HT1080 (cell line): ENCODE data around the gene CDHR5. TPM values are rescaled to one million over a fixed set of nuclear protein-coding genes. Genes with fewer than 3 reads are reported as not detected.

Experiments
- DNase-seq: peaks from one replicate; pipeline ENCODE4 v3.0.0-alpha.2; 2015; ENCODE audit warnings: low read depth
- small RNA-seq: library from RNA; depleted of rRNA; stranded (forward); fragments of <200 nt; gene quantifications from one replicate; pipeline ENCODE3, GENCODE V24; 2014
- total RNA-seq: library from RNA; depleted of rRNA; stranded (reverse); fragments of >200 nt; shearing (Covaris generic); gene quantifications from 2 replicates; pipeline ENCODE4 v1.2.3, GENCODE V29; 2014; rRNA removed

The CDHR5 gene
- total RNA-seq, 1 experiment from 2014 or later = not detected

DNA sequence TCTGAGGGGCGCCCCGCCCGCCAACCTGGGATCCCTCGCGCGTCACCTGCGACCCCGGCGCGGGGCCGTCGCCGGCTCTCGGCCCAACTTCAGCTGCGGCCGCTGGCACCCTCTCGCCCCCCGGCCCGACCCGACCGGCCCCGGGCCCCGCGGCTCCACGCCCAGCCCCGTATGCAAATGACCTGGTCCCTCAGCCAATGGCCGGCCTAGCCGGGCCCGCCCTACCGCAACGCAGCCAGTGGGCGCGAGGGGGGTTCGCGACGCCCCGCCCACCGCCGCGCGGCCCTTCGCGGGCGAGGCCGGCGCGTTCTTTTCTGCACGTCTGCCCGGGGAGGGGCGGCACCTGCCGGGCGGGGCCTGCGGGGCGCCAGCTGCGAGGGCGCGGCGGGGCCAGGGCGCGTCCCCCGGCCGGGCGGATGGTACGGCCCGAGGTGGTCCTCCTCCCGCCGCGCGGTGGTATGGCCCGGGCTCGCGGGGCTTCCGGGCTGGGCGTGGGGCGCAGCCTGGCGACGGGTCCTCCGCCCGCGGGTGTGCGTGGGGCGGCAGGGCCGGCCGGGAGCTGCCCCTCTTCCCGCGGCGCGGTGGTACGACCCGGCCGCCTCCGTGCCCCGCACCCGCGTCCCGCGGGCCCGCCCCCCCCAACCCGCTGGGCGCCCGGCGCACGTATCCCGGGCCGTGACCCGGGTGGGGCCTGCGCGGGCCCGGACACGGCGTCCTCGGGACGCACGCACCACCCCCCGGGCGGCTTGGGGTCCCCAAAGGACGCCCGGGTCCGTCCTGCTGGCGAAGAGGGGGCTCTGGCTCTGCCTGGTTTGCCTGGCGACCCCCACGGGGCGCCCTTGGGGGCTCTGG, 56.2 kb downstream of the CDHR5 start:
- peak; percentile 91 for DNase-seq

DNA sequence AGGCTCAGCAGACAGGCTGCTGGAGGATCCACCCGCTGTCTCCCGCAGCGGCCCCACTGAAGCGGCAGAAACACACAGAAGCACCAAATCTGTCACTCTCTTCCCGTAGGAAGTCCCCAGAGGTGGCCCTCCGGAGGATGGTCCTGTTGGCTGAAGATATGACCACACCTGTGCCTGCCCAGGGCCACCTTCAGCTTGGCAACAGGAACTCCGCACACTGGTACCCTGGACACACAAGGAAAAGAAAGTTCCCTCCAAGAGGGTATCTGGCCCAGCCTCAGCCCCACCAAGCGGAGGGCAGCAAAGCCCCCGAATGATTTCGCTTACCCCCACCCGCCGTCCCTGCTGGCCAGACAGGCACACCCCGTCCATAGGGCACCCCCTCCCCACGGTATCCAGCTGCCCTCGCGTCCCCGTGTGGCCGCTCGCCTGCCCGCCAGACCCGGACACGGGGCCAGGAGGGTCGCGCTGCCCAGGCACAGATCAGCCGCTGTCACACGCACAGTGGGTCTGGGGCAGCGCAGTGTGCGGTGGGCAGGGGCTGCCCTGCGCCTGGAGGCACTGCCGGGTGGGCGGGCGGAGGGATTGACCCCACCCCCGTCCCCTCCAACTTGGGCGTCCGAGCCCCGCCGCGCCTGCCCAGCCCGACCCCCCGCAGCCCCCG, 57.0 kb downstream of the CDHR5 start:
- DNase-seq = no peak

DNA sequence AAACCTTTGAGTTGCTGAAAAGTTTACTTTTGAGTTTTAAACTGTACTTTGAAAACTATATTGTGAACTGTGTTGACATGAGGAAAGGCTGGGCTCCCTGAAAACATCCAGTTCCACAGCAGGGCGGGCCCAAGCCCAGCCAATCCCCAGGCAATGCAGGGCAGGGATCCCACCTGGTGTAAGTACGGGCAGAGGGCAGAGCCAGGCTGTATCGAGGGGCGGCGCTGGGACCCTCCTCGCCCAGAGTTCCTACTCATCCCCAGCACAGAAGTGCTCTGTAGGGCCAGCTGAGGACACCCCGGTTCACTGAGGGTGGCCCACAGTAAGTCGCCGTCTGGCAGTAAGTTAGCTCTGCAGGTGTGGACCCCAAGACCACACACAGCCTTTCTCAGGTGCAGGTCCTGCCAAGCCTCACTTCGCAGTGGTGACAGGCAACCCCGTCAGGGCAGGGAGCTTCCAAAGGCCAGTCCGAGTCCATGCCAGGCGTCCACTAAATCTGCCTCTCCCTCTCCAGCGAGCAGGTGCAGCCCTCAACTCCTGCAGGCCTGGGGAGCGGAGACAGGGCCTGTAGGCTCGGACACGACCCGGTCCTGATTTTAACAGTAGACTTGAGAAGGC, 57.6 kb downstream of the CDHR5 start:
- no peak for DNase-seq

Small RNA genes lying within 50 kb of the gene (small RNA-seq; reads per million reads assigned to genes)
- gene MIR210 = 15.8 reads per million, percentile 92 among the genes with 10 or more reads in this experiment

Other genes with a start within 250 kb of the CDHR5 start
- gene PKP3, start 230.7 kb downstream of the CDHR5 start, total RNA-seq = 12.0 and 13.1 TPM in 2 replicates
- 17.1 and 20.9 TPM in 2 replicates for gene SIGIRR, start 210.0 kb downstream of the CDHR5 start, total RNA-seq
- gene ANO9, start 182.9 kb downstream of the CDHR5 start, total RNA-seq = not detected in 2 replicates
- 24.7 and 29.7 TPM in 2 replicates for gene PTDSS2, start 174.7 kb downstream of the CDHR5 start, total RNA-seq
- 218 and 240 TPM in 2 replicates for gene RNH1, start 117.7 kb downstream of the CDHR5 start, total RNA-seq
- gene HRAS, start 89.4 kb downstream of the CDHR5 start, total RNA-seq = 89.6 and 93.9 TPM in 2 replicates
- not detected in 2 replicates for gene LRRC56, start 87.4 kb downstream of the CDHR5 start, total RNA-seq
- 0.08 TPM in 1 of 2 replicates, not detected in the other for gene LMNTD2, start 64.2 kb downstream of the CDHR5 start, total RNA-seq
- gene RASSF7, start 64.0 kb downstream of the CDHR5 start, total RNA-seq = 17.5 and 18.8 TPM in 2 replicates
- gene PHRF1, start 48.5 kb downstream of the CDHR5 start, total RNA-seq = 37.0 and 40.5 TPM in 2 replicates
- not detected in 2 replicates for gene IRF7, start 9.0 kb downstream of the CDHR5 start, total RNA-seq
- not detected in 2 replicates for gene SCT, start 2.2 kb upstream of the CDHR5 start, total RNA-seq
- 0.31 and 0.50 TPM in 2 replicates for gene DRD4, start 12.3 kb upstream of the CDHR5 start, total RNA-seq
- 64.5 and 75.0 TPM in 2 replicates for gene DEAF1, start 70.3 kb upstream of the CDHR5 start, total RNA-seq
- gene TMEM80, start 70.9 kb upstream of the CDHR5 start, total RNA-seq = 23.6 and 27.9 TPM in 2 replicates
- gene EPS8L2, start 81.3 kb upstream of the CDHR5 start, total RNA-seq = 38.3 and 42.6 TPM in 2 replicates
- gene TALDO1, start 122.5 kb upstream of the CDHR5 start, total RNA-seq = 235 and 266 TPM in 2 replicates
- gene GATD1, start 152.5 kb upstream of the CDHR5 start, total RNA-seq = 19.6 and 27.6 TPM in 2 replicates
- 0.53 and 1.0 TPM in 2 replicates for gene CEND1, start 165.1 kb upstream of the CDHR5 start, total RNA-seq
- gene SLC25A22, start 173.3 kb upstream of the CDHR5 start, total RNA-seq = 33.9 and 47.5 TPM in 2 replicates
- gene PIDD1, start 180.3 kb upstream of the CDHR5 start, total RNA-seq = 7.4 and 12.3 TPM in 2 replicates
- gene RPLP2, start 185.0 kb upstream of the CDHR5 start, total RNA-seq = 1,130 and 1,145 TPM in 2 replicates
- 18.1 and 39.0 TPM in 2 replicates for gene PNPLA2, start 194.0 kb upstream of the CDHR5 start, total RNA-seq
- gene CRACR2B, start 203.0 kb upstream of the CDHR5 start, total RNA-seq = not detected in 2 replicates
- 483 and 506 TPM in 2 replicates for gene CD151, start 208.0 kb upstream of the CDHR5 start, total RNA-seq
- 537 and 672 TPM in 2 replicates for gene POLR2L, start 217.6 kb upstream of the CDHR5 start, total RNA-seq
- gene TSPAN4, start 217.9 kb upstream of the CDHR5 start, total RNA-seq = 178 and 205 TPM in 2 replicates